GM12878 (cell line): ENCODE data around the gene PPP1R3E. TPM values are rescaled to one million over a fixed set of nuclear protein-coding genes. Genes with fewer than 3 reads are reported as not detected.
A peak's percentile ranks its signal among the peaks of the same experiment; 100 is the strongest.

ENCODE experiments used
- ATAC-seq: fragments of 200-7000 bp; cut with Tn5 transposase; 3 replicates; pipeline ENCODE4 v1.9.1; 2020; ENCODE audit warnings: mild to moderate bottlenecking, moderate library complexity
- BruUV-seq: library from RNA; stranded (reverse); fragments of 400-500 nt; replicated peaks from 2 replicates; lab custom pipeline; 2021; lab: Mats Ljungman, UMichigan
- CTCF ChIA-PET: fragments of 300-600 bp; sonication (Branson Sonifier 250); formaldehyde crosslinking; extraction: SDS; loops from one replicate; lab custom pipeline; 2021; ENCODE audit warnings: inconsistent platforms; lab: Yijun Ruan, JAX
- POLR2A ChIA-PET: fragments of 350-600 bp; formaldehyde crosslinking; extraction: SDS; loops from one replicate; lab custom pipeline; 2021; ENCODE audit warnings: inconsistent platforms; lab: Charles Lee
- RAD21 ChIA-PET: fragments of 300-600 bp; sonication (Branson Sonifier 250); formaldehyde crosslinking; loops from one replicate; lab custom pipeline; 2023; ENCODE audit warnings: antibody characterized with exemption; ENCODE audit not compliant: unreplicated experiment; lab: Charles Lee
- SMC1A ChIA-PET: fragments of 300-600 bp; sonication (Branson Sonifier 250); formaldehyde crosslinking; loops from one replicate; lab custom pipeline; 2023; ENCODE audit not compliant: unreplicated experiment, uncharacterized antibody; lab: Charles Lee
- DNase-seq: peaks from one replicate; pipeline ENCODE4 v3.0.0-alpha.2; 2011; ENCODE audit warnings: low read depth, low spot score
- FAIRE-seq: peaks from 3 replicates; lab custom pipeline; 2011; peaks lifted over from hg19 to GRCh38; lab: Jason Lieb, UNC
- H2AFZ ChIP-seq: 2 replicates; pipeline ENCODE4 v1.6.0; 2011; ENCODE audit warnings: low read depth, low read length, control low read depth; ENCODE audit not compliant: control insufficient read depth
- H3K27ac ChIP-seq: 2 replicates; pipeline ENCODE4 v1.5.1; 2011; ENCODE audit warnings: control low read depth; ENCODE audit not compliant: control insufficient read depth, insufficient read depth
- H3K27me3 ChIP-seq, 2 experiments: replicated peaks in 1 of 2; 2 replicates each; pipeline versions ENCODE4 v1.6.0 to v1.6.1; 2011; ENCODE audit warnings: low read length in 1 of 2; ENCODE audit not compliant: control insufficient read depth in 2 of 2, insufficient read depth in 2 of 2
- H3K36me3 ChIP-seq, 2 experiments: 2 replicates each; pipeline ENCODE4 v1.5.1; 2011; ENCODE audit warnings: low read length in 1 of 2; ENCODE audit not compliant: control insufficient read depth in 2 of 2, insufficient read depth in 2 of 2
- H3K4me1 ChIP-seq: 2 replicates; pipeline ENCODE4 v1.6.1; 2011; ENCODE audit warnings: mild to moderate bottlenecking, low read length, moderate library complexity, mixed read lengths; ENCODE audit not compliant: control insufficient read depth, insufficient read depth
- H3K4me2 ChIP-seq: 2 replicates; pipeline ENCODE4 v1.6.0; 2011; ENCODE audit warnings: control low read depth; ENCODE audit not compliant: control insufficient read depth, insufficient read depth
- H3K4me3 ChIP-seq: fragments of 200-600 bp; sonication (generic); 2 replicates; pipeline ENCODE4 v1.5.1; 2016
- H3K79me2 ChIP-seq: 2 replicates; pipeline ENCODE4 v1.6.0; 2011; ENCODE audit warnings: low read length; ENCODE audit not compliant: control insufficient read depth, insufficient read depth
- H3K9ac ChIP-seq: 2 replicates; pipeline ENCODE4 v1.8.0; 2011; ENCODE audit warnings: low read length, control low read depth, mixed read lengths; ENCODE audit not compliant: control insufficient read depth, insufficient read depth
- H3K9me3 ChIP-seq: replicated peaks from 3 replicates; pipeline ENCODE4 v1.5.1; 2011; ENCODE audit warnings: mild to moderate bottlenecking, low read length; ENCODE audit not compliant: control insufficient read depth, insufficient read depth
- H4K20me1 ChIP-seq: 2 replicates; pipeline ENCODE4 v1.6.0; 2011; ENCODE audit not compliant: control insufficient read depth, insufficient read depth
- ASH2L ChIP-seq: fragments of 300-600, 200-600 bp; sonication (generic); IDR thresholded peaks from 2 replicates; pipeline ENCODE4 v1.6.1; 2017; ENCODE audit warnings: low read depth, mild to moderate bottlenecking, borderline replicate concordance
- ATF3 ChIP-seq: IDR thresholded peaks from 2 replicates; pipeline ENCODE4 v1.6.1; 2011; ENCODE audit warnings: low read depth, mild to moderate bottlenecking, low read length, moderate library complexity, borderline replicate concordance; ENCODE audit errors: extremely low read depth
- BMI1 ChIP-seq: fragments of 450-650 bp; IDR thresholded peaks from 2 replicates; pipeline ENCODE4 v1.6.1; 2016; ENCODE audit warnings: mild to moderate bottlenecking, moderate library complexity, borderline replicate concordance
- CREM ChIP-seq: IDR thresholded peaks from 2 replicates; pipeline ENCODE4 v1.6.1; 2014; ENCODE audit warnings: antibody characterized with exemption, low read depth
- EED ChIP-seq: sonication (generic); IDR thresholded peaks from 2 replicates; pipeline ENCODE4 v1.6.1; 2016; ENCODE audit warnings: antibody characterized with exemption, low read depth
- KLF5 ChIP-seq: fragments of 450-650 bp; IDR thresholded peaks from 2 replicates; pipeline ENCODE4 v1.6.1; 2014; ENCODE audit warnings: mild to moderate bottlenecking; ENCODE audit not compliant: partially characterized antibody
- NFYB ChIP-seq: IDR thresholded peaks from 2 replicates; pipeline ENCODE4 v1.6.1; 2011; ENCODE audit warnings: low read depth, mild to moderate bottlenecking, low read length, improper control_type of control experiment, moderate library complexity; ENCODE audit not compliant: insufficient read depth
- NR2C2 ChIP-seq: IDR thresholded peaks from 2 replicates; pipeline ENCODE4 v1.6.1; 2011; ENCODE audit warnings: borderline replicate concordance, low read depth; ENCODE audit not compliant: control insufficient read depth, insufficient read length
- PAX8 ChIP-seq: fragments of 450-650 bp; IDR thresholded peaks from 2 replicates; pipeline ENCODE4 v1.6.1; 2017; ENCODE audit warnings: mild to moderate bottlenecking, moderate library complexity
- PKNOX1 ChIP-seq: fragments of 450-650 bp; IDR thresholded peaks from 2 replicates; pipeline ENCODE4 v1.6.1; 2016; ENCODE audit warnings: mild to moderate bottlenecking
- POLR2A ChIP-seq: IDR thresholded peaks from 2 replicates; pipeline ENCODE4 v1.6.1; 2011; ENCODE audit warnings: low read depth, mild to moderate bottlenecking, low read length
- RAD21 ChIP-seq: IDR thresholded peaks from 2 replicates; pipeline ENCODE4 v1.6.1; 2011; ENCODE audit warnings: mild to moderate bottlenecking, low read depth, low read length, moderate library complexity; ENCODE audit not compliant: insufficient read depth
- RBBP5 ChIP-seq: fragments of 200-600 bp; sonication (generic); conservative IDR thresholded peaks from 2 replicates; pipeline ENCODE4 v1.6.1; 2016
- SIX5 ChIP-seq: IDR thresholded peaks from 2 replicates; pipeline ENCODE4 v1.6.1; 2011; ENCODE audit warnings: mild to moderate bottlenecking, low read depth, low read length, moderate library complexity; ENCODE audit not compliant: severe bottlenecking
- SPI1 ChIP-seq: IDR thresholded peaks from 2 replicates; pipeline ENCODE4 v1.6.1; 2011; ENCODE audit warnings: low read depth, mild to moderate bottlenecking, low read length, moderate library complexity, borderline replicate concordance; ENCODE audit not compliant: insufficient read depth
- SRF ChIP-seq, 2 experiments: IDR thresholded peaks; 2 replicates each; pipeline ENCODE4 v1.6.1; 2011; ENCODE audit warnings: low read depth in 2 of 2, low read length in 2 of 2, mild to moderate bottlenecking in 1 of 2, moderate library complexity in 1 of 2
- STAT1 ChIP-seq: fragments of 450-650 bp; conservative IDR thresholded peaks from 2 replicates; pipeline ENCODE4 v1.6.1; 2014; ENCODE audit warnings: antibody characterized with exemption, mild to moderate bottlenecking
- YBX1 ChIP-seq: fragments of 450-650 bp; IDR thresholded peaks from 2 replicates; pipeline ENCODE4 v1.6.1; 2016; ENCODE audit warnings: antibody characterized with exemption
- ZNF384 ChIP-seq: IDR thresholded peaks from 2 replicates; pipeline ENCODE4 v1.6.1; 2012; ENCODE audit warnings: low read depth, mild to moderate bottlenecking, low read length, improper control_type of control experiment, borderline replicate concordance
- WGBS: methylation state at CpG from one replicate; pipeline ENCODE4 v1.1.6; 2016; ENCODE audit warnings: low lambda C conversion rate; ENCODE audit not compliant: insufficient replicate concordance, insufficient coverage; ENCODE audit errors: missing lambda C conversion rate; 5-methylcytosine and 5-hydroxymethylcytosine counted together
- in situ Hi-C: fragments of 300-500 bp; cut with MboI; formaldehyde crosslinking; loops from 9 replicates; pipeline ENCODE4 v1.14.3; 2018; ENCODE audit warnings: mixed read lengths
- intact Hi-C: fragments of 100-400 bp; cut with micrococcal nuclease; formaldehyde crosslinking; loops from one replicate; pipeline ENCODE4 v1.14.2; 2022; ENCODE audit not compliant: unreplicated experiment
- polyA plus RNA-seq, 11 experiments: library from polyadenylated mRNA; depleted of rRNA in 4 of 11; unstranded in 6 of 11; stranded (reverse) in 5 of 11; fragments of >200 nt; fragmentation: Nextera tagmentation in 4 of 11; fragmentation: Illumina TruSeq in 1 of 11; extraction: Ambion mirVana in 4 of 11; extraction: Trizol in 1 of 11; gene quantifications; 1 replicate in 1 of 11; 2 replicates in 10 of 11; pipeline versions ENCODE4 v1.2.1 to v1.2.3, GENCODE V29; 2011 to 2016; ENCODE audit warnings: inconsistent platforms in 2 of 11, missing spikeins in 2 of 11, low read depth in 1 of 11
- total RNA-seq, 4 experiments: library from RNA; depleted of rRNA in 3 of 4; stranded (reverse); fragments of >200 nt in 3 of 4; fragmentation: Illumina TruSeq in 1 of 4; extraction: Trizol in 1 of 4; gene quantifications; 2 replicates each; pipeline versions ENCODE4 v1.2.1 to v1.2.3, GENCODE V29; 2013 to 2021
- TF ChIP-seq, protein P1 (sequence below): fragments of 450-650 bp; IDR thresholded peaks from 2 replicates; pipeline ENCODE4 v1.6.1; 2016; ENCODE audit warnings: mild to moderate bottlenecking

The PPP1R3E gene
- total and polyA plus RNA-seq, 10 of the 15 experiments (the other 5 are each of a cell fraction or from before 2014, with no cell fraction given) = 4.6 to 26.4 (median 7.1) TPM

GRCh38 chr14:23306412-23307145, 3.9 kb upstream of the PPP1R3E start, which contains the start of gene BCL2L2 (continued):
- peak; percentile 91 for TF ChIP-seq POLR2A
- no peak for TF ChIP-seq KLF5
- TF ChIP-seq SPI1 = 0 out of 2 replicates have a peak, but pooled peaks have one; percentile 16
- TF ChIP-seq CREM = peak; percentile 99
- peak; percentile 29 to 92; a peak in 2 of 4 replicates for TF ChIP-seq SRF (IDR thresholded peaks at IDR 0.05; ENCODE audit: low read depth in 2 of 2, low read length in 2 of 2)

DNA sequence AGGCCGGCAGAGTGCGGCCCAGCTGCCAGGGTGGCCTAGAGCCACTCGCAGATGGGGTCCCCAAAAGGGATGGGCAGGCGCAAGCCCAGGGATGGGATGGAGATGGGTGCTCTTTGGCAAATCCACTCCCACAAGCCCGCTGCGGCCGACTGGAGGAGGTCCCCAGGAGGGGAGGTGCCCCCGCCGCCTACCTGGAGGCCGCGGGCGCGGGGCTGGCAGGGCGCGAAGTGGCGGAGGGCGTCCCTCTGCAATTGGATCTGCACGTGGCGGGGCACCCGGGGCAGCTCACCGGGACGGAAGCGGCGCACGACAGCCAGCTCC, 730 bp downstream of the PPP1R3E start:
- DNase-seq (no peak), FAIRE-seq (no peak), ATAC-seq (peak; percentile 35)
- ChIA-PET SMC1A (interaction anchor here (0.8 to 7.1 kb wide), 4 partner anchors 9 to 19 kb away, joined by 3 to 48 read pairs (median 18); partner anchors contain the start of genes HOMEZ and PABPN1), RAD21 (interaction anchor here (0.8 to 8.7 kb wide), 5 partner anchors 16 to 207 kb away, joined by 3 to 103 read pairs (median 4); partner anchors contain the start of genes ACIN1, C14orf119, HOMEZ and PABPN1), CTCF (interaction anchor here (1.0 to 5.8 kb wide), 10 partner anchors 11 to 233 kb away, joined by 3 to 77 read pairs (median 6); partner anchors contain the start of genes HOMEZ and PABPN1), POLR2A (interaction anchor here (1.5 to 5.7 kb wide), 3 partner anchors 16 to 20 kb away, joined by 3 to 98 read pairs (median 28); partner anchors contain the start of genes HOMEZ and PABPN1)
- peak overlapping the region; percentile 92 for H2AFZ ChIP-seq
- H3K4me3 ChIP-seq = peak overlapping the region; percentile 67
- WGBS = under 1% methylated on average over 22 of the region's 25 CpGs
- H3K9ac ChIP-seq = peak overlapping the region; percentile 78
- intact Hi-C loops = loop anchor here (1.0 to 2.0 kb wide), 2 partner anchors 19 to 181 kb away; partner anchors contain the start of gene PABPN1
- H3K4me1 ChIP-seq = peaks cover 11% of the 10 kb centered on the region
- in situ Hi-C loops = loop anchor here (10.0 to 25.0 kb wide), 2 partner anchors 810 to 1133 kb away; partner anchors contain the start of genes DCAF11 and NRL
- peak overlapping the region; percentile 84 for H3K27ac ChIP-seq
- no peaks in the 10 kb centered on the region for H3K9me3 ChIP-seq
- H3K27me3 ChIP-seq = no peaks in the 10 kb centered on the region
- H3K4me2 ChIP-seq = peak overlapping the region; percentile 73
- H3K79me2 ChIP-seq = peaks cover 17% of the 10 kb centered on the region
- no peaks in the 10 kb centered on the region for H4K20me1 ChIP-seq
- no TSS peak for BruUV-seq
- H3K36me3 ChIP-seq = no peaks in the 10 kb centered on the region
- 0 out of 2 replicates have a peak, but pooled peaks have one; percentile 3 for TF ChIP-seq EED
- TF ChIP-seq, protein P1, sequence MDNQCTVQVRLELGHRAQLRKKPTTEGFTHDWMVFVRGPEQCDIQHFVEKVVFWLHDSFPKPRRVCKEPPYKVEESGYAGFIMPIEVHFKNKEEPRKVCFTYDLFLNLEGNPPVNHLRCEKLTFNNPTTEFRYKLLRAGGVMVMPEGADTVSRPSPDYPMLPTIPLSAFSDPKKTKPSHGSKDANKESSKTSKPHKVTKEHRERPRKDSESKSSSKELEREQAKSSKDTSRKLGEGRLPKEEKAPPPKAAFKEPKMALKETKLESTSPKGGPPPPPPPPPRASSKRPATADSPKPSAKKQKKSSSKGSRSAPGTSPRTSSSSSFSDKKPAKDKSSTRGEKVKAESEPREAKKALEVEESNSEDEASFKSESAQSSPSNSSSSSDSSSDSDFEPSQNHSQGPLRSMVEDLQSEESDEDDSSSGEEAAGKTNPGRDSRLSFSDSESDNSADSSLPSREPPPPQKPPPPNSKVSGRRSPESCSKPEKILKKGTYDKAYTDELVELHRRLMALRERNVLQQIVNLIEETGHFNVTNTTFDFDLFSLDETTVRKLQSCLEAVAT = no peak
- TF ChIP-seq ATF3 = no peak
- no peak for TF ChIP-seq STAT1
- no peak for TF ChIP-seq YBX1
- no peak for TF ChIP-seq NR2C2
- TF ChIP-seq NFYB = no peak
- TF ChIP-seq ASH2L = no peak
- peak; percentile 69; the same call in 1 of the 2 replicates for TF ChIP-seq POLR2A
- no peak for TF ChIP-seq RBBP5
- no peak for TF ChIP-seq BMI1
- no peak for TF ChIP-seq RAD21
- no peak for TF ChIP-seq PKNOX1
- no peak for TF ChIP-seq ZNF384
- TF ChIP-seq SIX5 = no peak
- TF ChIP-seq PAX8 = no peak
